Fibroblast of the conjunctiva (primary cell): Measurements from ENCODE around the gene MROH8.
"Not testable (repeated sequence)": the region's sequence is repeated elsewhere in the genome, so short reads cannot be mapped to it uniquely, and the experiment has no call there.

Source experiments
- DNase-seq: peaks from one replicate; pipeline ENCODE4 v3.0.0-alpha.2; 2010; ENCODE audit warnings: low read depth

The MROH8 gene

DNA sequence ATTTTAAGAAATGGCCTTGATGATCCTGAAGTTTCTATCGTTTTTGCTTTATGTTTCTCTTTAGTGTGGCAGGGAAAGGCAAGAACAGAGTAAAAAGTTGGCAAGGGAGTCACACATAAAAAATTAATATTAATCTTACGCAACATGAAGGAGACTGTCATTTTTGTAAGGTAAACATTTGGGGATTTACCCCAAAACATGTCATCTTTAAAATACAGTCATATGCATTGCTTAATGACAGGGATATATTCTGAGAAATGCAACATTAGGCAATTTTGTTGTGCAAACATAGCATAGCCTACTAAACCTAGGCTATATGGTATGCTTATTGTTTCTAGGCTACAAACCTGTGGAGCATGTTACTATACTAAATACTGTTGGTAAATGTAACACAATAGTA, 88.9 kb downstream of the MROH8 start:
- DNase-seq, result no peak

DNA sequence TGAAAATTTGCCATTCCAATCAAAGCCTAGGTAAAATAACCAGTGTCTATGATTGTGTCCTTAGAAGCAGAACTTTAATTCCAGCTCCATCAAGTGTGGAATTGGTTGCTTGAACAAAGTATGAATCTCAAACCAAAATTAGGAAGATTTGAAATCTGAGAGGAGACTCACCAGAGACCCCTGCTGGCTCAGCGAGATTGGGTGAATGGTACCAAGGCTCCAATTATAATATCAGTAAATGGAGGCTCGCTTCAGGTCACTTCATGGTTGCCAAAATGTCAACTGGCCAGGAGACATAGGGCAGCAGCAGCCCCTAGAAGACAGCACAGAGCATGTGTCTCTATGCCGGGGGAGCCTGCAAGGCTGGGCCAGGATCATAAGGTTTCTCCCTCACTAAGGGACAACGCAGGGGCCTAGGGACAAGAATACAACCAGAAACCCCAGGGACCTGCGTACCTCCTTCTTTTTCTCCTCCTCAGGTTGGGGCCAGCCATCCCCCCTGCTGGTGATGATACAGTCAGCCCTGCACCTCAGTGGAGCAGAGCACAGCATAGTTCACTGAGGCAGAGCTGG, 97.5 kb downstream of the MROH8 start:
- no peak for DNase-seq

DNA sequence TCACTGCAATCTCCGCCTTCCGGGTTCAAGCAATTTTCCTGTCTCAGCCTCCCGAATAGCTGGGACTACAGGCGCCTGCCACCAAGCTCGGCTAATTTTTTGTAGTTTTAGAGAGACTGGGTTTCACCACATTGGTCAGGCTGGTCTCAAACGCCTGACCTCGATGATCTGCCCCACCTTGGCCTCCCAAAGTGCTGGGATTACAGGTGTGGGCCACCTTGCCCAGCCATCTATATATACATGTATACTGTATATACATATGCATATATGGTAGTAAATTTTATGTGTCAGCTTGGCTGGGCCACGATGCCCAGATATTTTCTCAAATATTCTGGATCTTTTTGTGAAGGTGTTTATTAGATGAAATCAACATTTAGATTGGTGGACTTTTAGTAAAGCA, 102.3 kb downstream of the MROH8 start:
- no peak for DNase-seq

DNA sequence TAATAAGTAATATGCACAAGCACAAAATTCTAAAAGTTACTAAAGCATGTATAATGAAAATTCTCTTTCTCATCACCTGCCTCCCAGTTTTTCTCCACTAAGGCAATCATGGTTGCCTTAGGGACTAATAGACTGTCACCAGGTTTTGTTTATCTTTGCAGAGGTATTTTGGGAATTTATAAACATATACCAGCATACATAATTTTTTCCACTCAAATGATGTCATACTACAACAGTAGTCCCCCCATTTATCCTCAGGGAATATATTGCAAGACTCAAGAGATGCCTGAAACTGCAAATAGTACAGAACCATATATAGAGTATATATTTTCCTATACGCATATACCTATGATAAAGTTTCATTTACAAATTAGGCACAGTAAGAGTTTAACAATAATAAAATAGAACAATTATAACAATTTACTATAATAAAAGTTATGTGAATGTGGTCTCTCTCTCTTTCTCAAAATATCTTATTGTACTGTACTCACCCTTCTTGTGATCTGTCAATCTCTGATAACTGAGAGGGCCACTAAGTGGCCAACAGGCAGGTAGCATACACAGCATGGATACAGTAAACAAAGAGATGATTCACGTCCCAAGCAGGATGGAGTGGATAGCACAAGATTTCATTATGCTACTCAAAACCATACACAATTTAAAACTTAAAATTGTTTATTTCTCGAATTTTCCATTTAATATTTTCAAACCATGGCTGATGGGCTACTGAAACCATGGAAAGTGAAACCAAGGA, 103.2 kb downstream of the MROH8 start:
- DNase-seq, result no peak

DNA sequence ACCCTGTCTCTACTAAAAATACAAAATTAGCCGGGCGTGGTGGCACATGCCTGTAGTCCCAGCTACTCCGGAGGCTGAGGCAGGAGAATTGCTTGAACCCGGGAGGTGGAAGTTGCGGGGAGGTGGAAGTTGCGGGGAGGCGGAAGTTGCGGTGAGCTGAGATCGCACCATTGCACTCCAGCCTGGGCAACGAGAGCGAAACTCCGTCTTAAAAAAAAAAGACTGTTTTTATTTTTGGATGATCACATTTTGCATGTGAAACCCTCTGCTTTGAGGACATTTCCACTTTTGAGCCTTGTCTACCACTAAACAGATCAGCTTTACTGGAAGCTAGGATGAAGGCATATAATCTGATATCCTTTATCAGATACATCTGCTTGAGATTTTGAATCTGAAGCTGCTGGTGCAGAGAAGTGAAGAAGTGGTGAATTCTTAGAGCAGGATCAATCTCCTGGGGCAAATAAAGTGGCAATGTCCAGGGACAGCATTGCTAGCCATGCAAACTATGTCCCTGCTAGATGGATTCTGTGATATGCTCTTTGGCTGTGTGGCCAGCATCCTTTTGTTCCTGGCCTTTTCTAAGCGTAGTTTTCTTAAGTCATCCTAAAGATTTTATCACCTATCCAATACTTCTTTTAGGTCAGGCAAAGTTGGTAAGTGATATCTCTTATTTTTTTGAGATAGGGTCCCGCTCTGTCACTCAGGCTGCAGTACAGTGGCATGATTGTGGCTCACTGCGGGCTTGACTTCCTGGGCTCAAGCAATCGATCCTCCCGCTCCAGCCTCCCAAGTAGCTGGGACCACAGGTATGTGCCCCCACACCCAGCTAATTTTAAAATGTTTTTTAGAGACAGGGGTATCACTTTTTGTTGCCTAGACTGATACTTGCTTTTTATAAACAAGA, 106.8 kb downstream of the MROH8 start:
- no peak for DNase-seq

DNA sequence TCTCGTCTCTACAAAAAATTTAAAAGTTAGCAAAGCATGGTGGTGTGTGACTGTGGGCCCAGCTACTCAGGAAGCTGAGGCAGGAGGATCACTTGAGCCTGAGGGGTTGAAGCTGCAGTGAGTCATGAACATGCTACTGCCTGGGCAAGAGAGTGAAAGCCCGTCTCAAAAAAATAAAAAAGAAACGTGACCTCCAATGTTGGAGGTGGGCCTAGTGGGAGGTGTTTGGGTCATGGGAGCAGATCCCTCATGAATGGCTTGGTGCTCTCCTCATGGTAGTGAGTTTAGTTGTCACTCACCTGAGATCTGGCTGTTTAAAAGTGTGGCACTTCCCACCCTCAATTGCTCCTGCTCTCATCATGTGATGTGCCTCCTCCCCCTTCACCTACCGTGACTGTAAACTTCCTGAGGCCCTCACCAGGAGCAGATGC, 107.9 kb downstream of the MROH8 start:
- DNase-seq, result peak; percentile 12

DNA sequence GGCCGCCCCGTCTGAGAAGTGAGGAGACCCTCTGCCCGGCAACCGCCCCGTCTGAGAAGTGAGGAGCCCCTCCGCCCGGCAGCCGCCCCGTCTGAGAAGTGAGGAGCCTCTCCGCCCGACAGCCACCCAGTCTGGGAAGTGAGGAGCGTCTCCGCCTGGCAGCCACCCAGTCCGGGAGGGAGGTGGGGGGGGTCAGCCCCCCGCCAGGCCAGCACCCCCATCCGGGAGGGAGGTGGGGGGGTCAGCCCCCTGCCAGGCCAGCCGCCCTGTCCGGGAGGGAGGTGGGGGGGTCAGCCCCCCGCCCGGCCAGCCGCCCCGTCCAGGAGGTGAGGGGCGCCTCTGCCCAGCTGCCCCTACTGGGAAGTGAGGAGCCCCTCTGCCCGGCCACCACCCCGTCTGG, 109.8 kb downstream of the MROH8 start:
- not testable (repeated sequence) for DNase-seq

DNA sequence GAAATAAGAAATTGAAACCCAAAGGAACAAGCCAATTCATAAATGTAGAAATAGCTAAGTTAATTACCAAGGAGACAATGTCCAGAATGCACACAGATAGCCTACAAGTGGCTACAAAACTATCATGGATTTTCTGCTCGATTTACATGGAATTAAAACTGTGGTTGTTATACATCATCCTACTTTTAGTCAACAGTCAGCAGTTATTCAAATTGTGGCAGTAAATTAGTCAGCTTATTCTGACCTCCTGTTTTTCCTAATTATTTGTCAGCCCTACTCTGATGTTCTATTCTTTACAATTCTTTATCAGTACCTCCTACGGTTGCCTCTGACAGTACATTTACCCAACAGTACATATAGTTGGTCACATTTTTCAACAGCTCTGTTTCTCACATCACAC, 113.2 kb downstream of the MROH8 start:
- no peak for DNase-seq

DNA sequence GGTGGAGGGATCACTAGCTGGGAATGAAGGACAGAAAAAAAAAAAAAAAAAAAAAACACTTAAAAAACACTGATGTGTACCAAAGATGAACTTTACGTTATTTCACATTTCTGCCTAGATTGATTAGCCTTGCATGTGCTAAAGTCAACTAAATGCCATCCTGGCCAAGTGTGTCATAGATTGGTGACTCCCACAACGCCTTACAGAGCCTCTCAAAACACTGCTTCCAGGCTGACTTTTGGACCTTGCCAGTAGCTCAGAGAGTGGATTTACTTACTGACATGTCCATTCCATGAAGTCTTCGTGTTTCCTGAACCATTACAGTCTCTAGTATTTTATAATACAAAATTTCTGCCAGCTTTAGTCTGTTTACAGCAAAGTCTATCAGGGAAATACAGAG, 124.1 kb downstream of the MROH8 start:
- no peak for DNase-seq

DNA sequence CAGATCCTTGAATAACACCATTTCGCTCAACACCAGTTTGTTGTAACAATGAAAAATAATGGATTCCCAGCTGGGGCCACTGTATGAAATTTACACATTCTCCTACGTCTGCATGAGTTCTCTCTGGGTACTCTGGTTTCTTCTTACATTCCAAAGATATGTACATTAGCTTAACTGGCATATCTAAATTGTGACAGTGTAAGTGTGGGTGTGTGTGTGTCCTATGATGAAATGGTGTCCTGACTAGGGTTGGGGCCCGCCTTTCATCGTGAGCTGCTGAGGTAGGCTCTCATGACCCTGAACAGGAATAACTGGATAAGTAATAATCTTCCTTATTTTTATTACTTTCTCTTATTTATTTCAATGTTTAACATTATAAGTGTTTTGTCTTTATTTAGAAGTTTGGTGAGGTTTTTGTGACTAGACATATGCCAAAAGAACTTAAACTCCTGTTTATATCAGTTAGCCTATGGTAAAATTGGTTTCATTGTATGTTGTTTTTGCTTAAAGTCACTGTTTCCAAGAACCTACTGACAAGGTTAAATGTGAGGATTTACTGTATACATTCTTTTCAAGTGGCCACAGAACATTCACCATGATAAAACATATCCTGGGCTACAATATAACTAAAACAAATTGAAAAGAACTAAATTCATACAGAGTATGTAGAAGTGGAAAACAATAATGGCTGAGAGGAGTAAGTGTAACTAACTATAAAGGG, 126.0 kb downstream of the MROH8 start:
- DNase-seq, result no peak
